Hepatocyte (in vitro differentiated cells): ENCODE results near the gene CFAP99.

Source experiments
- EZH2 ChIP-seq: fragments of 200-600 bp; sonication (generic); IDR thresholded peaks from 2 replicates; pipeline ENCODE4 v1.6.1; 2016; ENCODE audit warnings: antibody characterized with exemption, mild to moderate bottlenecking, borderline replicate concordance
- TF ChIP-seq, protein P1 (sequence below): fragments of 200-600 bp; sonication (generic); IDR thresholded peaks from 2 replicates; pipeline ENCODE4 v1.5.1; 2016; ENCODE audit warnings: antibody characterized with exemption, mild to moderate bottlenecking; ENCODE audit not compliant: poor library complexity

DNA sequence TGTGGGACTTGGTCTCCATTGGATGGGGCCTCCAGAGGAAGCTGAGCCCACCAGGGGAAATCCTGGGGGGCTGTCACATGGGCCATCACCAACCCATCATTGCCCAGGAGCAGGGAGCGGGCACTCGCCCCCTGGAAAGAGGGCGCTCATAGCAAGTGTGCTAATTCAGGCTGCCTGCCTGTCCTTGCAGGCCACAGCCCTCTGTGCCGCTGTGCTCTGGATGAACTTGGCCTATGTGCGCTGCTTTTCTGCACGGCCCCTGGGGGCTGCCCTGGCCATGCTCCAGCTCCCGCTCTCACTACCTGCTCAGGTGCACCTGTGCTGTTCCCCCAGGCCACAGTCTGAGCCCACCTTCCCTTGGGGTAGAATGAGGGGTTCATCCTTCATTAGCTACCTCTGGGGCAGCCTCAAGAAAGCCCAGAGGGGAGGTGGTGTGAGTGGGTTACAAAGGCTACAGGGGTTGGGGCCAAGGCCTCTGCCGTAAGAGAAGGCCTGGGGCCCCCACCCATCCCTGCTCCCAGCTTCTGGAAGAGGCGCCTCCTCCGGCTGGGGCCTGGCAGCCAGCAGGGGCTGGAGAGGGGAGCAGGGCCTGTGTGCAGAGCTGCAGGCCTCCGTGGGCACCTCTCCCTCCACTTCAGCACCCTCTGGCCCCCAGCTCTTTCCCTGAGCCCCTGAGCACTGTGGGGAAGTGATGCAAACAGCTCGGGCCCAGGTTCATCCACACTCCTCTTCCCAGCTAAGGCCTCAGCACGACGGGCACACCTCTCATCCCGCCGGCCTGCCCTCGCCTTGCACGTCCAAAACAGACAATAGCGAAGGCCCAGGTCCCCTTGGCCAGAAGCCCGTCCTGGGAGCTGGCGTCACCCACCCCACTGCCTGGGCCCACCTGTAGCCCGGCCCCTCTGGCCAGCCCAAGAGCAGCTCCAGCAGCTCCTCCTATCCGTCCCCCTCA, 8.9 kb downstream of the CFAP99 start:
- TF ChIP-seq, protein P1, sequence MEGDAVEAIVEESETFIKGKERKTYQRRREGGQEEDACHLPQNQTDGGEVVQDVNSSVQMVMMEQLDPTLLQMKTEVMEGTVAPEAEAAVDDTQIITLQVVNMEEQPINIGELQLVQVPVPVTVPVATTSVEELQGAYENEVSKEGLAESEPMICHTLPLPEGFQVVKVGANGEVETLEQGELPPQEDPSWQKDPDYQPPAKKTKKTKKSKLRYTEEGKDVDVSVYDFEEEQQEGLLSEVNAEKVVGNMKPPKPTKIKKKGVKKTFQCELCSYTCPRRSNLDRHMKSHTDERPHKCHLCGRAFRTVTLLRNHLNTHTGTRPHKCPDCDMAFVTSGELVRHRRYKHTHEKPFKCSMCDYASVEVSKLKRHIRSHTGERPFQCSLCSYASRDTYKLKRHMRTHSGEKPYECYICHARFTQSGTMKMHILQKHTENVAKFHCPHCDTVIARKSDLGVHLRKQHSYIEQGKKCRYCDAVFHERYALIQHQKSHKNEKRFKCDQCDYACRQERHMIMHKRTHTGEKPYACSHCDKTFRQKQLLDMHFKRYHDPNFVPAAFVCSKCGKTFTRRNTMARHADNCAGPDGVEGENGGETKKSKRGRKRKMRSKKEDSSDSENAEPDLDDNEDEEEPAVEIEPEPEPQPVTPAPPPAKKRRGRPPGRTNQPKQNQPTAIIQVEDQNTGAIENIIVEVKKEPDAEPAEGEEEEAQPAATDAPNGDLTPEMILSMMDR = no peak
- TF ChIP-seq EZH2 = no peak
